NCI-H2171 treated with DMSO at 0.1 percent for 48 hours (cell line): ENCODE measurements around the gene ZNF853.
A peak's percentile ranks its signal among the peaks of the same experiment; 100 is the strongest.
"Not testable (repeated sequence)": the region's sequence is repeated elsewhere in the genome, so short reads cannot be mapped to it uniquely, and the experiment has no call there.

Source experiments
- DNase-seq: peaks from one replicate; lab custom pipeline; 2025; lab: John Stamatoyannopoulos, UW

The ZNF853 gene

DNA sequence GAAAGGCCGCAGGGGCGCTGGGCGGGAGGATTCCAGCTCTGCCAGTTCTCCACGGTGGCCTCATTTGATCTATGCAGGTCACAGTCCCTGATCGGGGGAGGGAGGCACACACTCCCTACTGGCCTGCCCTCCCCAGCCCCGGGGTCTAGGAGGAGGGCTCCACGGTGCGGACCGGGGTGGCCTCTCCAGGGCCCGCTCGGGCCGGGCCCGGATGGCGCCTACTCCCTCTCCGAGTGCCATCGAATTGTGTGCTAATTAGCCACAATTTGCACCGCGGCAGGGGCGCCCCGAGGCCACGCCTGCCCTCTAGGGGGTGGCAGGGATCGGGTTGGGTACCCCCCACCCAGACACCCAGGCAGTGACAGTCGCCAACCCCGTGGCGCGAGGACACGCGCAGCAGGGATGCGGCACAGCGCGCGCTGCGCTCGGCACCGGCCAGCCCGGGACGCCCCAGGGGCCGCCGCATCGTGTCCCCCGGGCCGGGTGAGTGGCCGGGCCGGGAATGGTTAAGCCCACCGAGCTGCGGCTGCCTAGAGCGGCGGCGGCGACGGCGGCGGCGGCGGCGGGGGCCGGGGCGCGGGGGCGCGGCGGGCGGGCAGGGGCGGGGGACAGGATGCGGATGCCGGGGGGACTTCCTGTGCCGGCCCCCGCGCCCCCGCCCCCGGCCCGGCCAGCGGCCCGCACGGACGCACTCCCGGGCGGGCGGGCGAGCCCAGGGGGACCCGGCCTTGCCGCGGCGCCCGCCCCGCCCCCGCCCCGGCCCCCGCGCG lies at the start of gene ZNF853:
Gene ZNF853 (plus strand): TSS at position 658 of the 770 bp plus-strand sequence. CDS start 565 bp downstream, outside the sequence.
- peak; percentile 4 for DNase-seq

- no peak for DNase-seq
Measured at GRCh38 chr7:6565655-6566054, 49.8 kb upstream of the ZNF853 start.

- DNase-seq, result no peak
Measured at GRCh38 chr7:6567886-6568285, 47.5 kb upstream of the ZNF853 start.

DNA sequence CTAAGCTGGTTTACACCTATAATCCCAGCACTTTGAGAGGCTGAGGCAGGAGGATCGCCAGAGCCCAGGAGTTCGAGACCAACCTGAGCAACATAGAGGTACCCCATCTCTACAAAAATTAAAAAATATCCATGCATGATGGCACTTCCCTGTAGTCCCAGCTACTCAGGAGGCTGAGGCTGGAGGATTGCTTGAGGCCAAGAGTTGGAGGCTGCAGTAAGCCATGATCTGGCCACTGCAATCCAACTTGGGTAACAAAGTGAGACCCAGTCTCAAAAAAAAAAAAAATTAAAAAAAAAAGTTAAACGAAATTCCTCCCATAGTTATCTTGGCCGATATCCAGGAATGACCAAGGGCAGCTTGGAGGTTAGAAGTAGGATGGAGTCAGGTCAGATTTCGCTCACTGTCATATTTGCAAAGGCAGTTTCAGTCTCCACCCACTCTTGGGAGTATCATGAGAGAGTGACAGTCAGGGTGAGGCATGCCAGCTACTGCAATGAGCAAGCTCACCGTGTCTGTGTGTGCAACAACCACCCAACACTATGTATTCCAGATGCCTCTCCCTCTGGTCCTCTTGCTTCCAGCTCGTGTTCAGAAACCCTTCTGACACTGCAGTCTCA lies 44.1 kb upstream of the ZNF853 start:
- DNase-seq, result no peak

GRCh38 chr7:6575281-6576023 lies 40.0 kb upstream of the ZNF853 start:
- DNase-seq, result peak; percentile 44

DNA sequence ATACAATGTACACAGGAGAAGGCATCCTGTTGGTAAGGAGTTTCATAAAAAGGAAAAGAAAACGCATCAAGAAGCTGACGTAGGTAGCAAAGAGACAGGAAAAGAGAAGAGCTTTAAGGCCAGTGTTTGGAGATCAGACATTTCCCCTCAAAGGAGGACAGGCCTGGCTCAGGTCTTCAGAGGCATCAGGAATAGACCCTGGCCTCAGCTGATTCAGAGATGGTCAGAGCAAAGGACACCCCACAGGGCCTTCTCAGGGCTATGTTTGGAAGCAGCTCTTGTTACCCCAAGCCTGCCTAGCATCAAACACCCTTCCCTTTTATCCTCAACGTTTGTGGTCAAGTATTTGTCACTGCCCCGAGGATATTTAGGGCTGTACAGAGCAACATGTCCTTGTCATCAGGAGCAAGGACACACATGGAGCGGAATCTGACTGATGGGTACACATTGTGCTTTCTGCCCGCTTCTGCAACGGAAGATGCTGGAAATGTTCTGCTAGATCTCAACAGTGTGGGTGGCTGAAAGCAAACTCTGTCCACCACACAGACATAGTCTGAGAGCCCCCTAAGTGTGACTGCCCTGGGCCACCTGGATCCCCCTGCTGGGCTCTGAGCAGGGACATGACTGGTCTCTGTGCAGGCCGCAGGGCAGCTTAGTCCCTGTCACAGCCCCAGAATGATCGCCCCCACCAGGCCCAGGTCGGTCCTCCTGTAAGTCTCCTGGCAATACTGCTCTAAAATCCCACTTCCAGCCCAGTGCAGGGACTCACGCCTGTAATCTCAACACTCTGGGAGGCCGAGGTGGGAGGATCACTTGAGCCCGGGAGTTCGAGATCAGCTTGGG lies 39.2 kb upstream of the ZNF853 start:
- no peak for DNase-seq

DNA sequence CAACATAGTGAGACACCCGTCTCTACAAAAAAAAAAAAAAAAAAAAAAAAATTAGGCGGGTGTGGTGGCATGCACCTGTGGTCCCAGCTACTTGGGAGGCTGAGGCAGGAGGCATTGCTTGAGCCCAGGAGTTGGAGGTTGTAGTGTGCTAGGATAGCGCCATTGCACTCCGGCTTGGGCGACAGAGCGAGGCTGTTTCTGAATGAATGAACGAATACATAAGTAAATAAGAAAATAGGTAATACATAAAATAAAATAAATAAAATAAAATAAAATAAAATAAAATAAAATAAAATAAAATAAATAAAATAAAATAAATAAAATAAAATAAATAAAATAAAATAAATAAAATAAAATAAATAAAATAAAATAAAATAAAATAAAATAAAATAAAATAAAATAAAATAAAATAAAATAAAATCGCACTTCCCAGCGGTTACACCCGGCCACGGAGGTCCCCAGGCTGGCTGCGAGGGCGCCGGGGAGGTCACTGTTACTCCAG lies 38.5 kb upstream of the ZNF853 start:
- peak; percentile 24 for DNase-seq

DNA sequence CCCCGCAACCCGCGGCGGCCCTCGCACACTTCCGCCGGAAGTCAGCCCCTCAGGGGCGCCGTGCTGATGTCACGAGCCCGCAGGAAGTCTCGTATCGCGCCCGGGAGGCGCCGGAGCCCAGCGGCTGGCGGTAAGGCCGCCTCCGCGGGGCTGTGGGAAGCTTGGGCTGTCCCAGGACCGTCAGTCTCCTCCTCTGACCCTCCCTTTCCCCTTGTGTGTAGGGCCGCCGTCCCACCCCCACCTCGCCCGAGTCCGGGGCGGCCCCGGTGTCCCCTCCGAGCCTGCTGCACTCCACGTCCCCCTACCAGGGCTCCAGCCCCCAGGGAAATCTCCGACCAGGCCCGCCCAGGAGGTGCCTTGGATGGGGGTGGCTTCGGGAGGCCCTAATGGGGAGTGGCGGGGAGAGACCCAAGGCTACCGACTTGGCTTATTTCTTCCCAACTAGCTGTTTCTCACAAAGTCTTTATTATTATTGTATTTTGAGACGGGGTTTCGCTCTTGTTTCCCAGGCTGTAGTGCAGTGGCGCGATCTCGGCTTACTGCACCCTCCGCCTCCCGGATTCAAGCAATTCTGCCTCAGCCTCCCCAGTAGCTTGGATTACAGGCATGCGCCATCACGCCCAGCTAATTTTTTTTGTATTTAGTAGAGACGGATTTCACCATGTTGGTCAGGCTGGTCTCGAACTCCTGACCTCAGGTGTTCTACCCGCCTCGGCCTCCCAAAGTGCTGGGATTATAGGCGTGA lies 37.9 kb upstream of the ZNF853 start, which contains the start of gene ZDHHC4:
Gene ZDHHC4 (plus strand): TSS at position 86 of the 745 bp plus-strand sequence. CDS start 3,108 bp downstream, outside the sequence.
- DNase-seq, result peak; percentile 87

DNA sequence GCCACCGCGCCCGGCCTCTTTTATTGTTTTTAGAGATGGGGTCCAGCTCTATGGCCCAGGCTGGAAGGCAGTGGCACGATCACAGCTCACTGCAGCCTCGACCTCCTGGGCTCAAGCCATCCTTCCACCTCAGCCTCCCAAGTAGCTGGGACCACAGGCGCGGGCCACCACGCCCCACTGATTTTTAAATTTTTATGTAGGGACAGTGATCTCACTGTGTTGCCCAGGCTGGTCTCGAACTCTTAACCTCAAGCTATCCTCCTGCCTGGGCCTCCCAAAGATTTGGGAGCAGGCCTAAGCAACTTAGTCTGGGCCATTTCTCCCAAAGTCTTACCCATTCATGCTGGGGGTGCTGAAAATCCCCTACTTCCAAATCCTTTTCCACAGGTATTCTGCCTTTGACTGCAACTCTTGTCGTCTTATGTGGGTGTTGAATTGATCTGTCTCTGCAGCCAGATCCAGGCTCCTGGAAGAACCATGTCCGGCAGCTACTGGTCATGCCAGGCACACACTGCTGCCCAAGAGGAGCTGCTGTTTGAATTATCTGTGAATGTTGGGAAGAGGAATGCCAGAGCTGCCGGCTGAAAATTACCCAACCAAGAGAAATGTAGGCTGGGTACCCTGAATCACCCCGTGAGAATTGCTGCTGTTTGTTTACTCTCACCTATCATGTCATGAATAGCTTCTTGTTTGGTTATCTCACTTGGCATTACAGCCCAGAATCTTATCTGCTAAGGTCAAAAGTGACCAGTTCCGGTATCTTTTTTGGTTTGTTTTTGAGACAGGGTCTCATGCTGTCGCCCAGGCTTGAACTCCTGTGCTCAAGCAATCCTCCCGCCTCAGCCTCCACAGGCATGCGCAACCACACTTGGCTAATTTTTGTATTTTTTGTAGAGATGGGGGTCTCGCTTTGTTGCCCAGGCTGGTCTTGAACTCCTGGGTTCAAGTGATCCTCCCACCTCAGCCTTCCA lies 37.0 kb upstream of the ZNF853 start:
- DNase-seq, result no peak

DNA sequence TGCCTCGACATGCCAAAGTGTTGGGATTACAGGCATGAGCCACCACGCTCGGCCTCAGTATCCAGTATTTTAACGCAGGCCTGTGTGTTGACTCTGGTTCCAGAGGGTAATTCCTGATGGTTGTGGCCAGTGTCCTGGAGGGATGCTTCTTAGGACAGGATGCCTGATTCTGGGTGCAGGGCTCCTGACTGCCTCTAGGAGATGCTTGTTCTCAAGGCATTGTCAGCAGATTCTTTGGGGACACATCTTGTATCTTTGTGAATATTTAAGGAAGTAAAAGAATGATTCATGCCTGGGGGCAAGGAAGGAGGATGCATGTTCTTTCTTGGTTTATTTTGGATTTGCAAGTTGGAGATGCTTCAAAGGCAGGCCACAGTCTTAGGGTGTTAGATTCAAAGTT lies 36.0 kb upstream of the ZNF853 start:
- DNase-seq, result no peak

GRCh38 chr7:6585746-6586432 lies 29.5 kb upstream of the ZNF853 start:
- not testable (repeated sequence) for DNase-seq

DNA sequence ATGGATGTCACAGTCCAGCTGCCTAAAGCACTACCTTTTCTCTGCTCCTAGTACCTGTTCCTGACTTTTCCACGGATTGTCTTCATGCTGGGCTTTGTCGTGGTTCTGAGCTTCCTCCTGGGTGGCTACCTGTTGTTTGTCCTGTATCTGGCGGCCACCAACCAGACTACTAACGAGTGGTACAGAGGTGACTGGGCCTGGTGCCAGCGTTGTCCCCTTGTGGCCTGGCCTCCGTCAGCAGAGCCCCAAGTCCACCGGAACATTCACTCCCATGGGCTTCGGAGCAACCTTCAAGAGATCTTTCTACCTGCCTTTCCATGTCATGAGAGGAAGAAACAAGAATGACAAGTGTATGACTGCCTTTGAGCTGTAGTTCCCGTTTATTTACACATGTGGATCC lies 26.8 kb upstream of the ZNF853 start:
- no peak for DNase-seq

DNA sequence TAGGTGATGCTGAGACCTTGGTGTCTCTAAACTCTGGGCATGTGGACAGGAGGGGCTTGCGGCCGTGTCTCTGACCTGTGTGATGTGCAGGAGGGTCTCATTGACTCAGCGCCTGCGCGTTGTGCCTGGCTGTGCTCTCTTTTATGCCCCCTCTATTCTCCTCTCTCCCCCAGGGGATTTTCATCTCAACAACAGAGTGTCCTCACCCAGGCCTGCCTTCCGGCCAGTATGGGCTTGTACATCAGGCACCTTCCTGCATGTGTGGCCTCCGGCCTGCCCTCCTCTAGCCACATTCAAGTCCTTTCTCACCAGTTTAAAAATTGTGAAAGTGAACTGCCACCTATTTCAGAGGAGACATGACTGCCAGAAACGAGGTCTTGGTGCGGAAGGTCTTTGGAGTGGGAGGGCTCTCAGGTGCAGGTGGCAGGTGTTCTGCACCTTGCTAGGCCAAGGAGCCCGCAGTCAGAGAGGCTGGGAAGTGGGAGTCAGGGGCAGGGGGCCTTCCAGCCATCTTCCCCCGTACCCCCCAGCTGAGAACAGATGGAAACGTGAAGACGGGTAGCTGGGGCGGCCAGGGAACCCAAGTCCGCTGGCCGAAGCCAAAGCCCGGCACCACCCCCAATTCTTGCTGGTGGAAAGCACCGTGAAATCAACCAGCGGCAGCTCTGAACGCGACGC lies 26.1 kb upstream of the ZNF853 start:
- no peak for DNase-seq

- peak; percentile 79 for DNase-seq
Measured at GRCh38 chr7:6589829-6590644, 25.4 kb upstream of the ZNF853 start, which contains the start of gene INTS15. Gene INTS15, plus strand, starts transcription at chr7:6590021. Its CDS starts 263 bp downstream, at chr7:6590284.

- DNase-seq, result peak; percentile 54
Measured at GRCh38 chr7:6590645-6591110, 24.7 kb upstream of the ZNF853 start.

DNA sequence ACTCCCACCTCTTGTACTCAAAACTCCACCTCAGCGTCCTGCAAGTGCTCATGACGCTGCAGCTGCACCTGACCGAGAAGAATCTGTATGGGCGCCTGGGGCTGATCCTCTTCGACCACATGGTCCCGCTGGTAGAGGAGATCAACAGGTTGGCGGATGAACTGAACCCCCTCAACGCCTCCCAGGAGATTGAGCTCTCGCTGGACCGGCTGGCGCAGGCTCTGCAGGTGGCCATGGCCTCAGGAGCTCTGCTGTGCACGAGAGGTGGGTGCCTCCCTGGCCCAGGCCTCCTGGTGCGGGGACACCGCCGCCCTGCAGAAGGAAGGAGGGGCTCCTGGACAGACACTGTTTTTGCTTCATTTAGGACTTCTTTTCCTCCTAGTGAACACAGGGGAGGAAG lies 15.3 kb upstream of the ZNF853 start:
- no peak for DNase-seq

- no peak for DNase-seq
Measured at GRCh38 chr7:6604458-6604857, 11.0 kb upstream of the ZNF853 start.
